HG02840 (cell line): ENCODE results near the gene ENTPD6.

Experiments
- ATAC-seq: cut with Tn5 transposase; IDR thresholded peaks from one replicate; pipeline ENCODE4 v1.9.1; 2021; ENCODE audit warnings: mild to moderate bottlenecking, moderate library complexity, moderate number of reproducible peaks; ENCODE audit not compliant: unreplicated experiment, low FRiP score

Gene ENTPD6

DNA sequence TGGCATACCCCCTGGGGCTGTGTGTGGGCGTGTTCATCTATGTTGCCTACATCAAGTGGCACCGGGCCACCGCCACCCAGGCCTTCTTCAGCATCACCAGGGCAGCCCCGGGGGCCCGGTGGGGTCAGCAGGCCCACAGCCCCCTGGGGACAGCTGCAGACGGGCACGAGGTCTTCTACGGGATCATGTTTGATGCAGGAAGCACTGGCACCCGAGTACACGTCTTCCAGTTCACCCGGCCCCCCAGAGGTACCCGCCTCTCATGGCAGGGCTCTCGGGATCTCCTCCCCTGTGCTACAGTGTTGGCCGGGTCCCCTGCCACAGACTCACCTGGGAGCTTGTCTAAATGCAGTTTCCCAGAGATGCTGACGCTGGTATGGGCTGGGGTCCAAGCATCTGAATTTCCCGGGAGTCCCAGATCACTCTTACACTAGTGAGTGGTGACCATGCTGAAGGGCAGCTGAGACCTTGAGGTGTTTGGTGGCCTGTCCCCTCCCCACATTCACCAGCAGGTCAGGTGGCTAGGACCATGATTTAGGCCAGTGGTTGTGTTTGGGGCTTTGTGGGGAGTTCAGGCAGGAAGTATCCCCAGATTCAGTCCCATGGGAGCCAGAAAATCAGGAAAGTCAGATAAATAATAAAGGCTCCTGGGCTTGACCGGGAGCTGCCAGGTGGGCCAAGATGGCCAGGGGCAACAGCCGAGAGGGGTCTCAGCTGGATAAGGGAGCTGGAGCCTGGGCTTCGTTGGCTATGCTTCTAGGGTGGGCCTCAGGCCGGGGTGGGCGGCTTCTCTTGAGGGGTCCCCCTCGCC, 11.8 kb downstream of the ENTPD6 start:
- no peak for ATAC-seq

- no peak for ATAC-seq
Measured at GRCh38 chr20:25207960-25208534, 12.5 kb downstream of the ENTPD6 start.

GRCh38 chr20:25209400-25209799, 13.9 kb downstream of the ENTPD6 start:
- no peak for ATAC-seq

DNA sequence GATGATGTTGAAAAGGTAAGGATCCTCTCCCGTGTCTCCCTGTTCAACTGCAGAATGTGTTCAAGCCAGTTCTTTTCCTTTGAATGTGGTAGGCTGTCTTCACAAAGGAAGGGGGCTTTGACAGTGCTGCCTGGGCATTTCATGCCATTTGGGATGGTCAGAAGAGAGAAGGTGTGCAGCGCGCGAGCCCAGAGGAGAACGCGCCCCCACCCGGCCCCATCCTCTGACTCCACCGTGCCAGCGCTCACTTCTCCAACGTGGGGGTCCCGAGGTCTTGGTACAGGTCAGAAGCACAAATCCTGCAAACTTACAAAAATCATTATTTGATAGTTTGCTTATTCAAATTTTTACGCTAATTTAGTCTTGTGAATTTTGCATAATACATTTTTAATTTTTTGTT, 14.4 kb downstream of the ENTPD6 start:
- no peak for ATAC-seq

- ATAC-seq: no peak
Measured at GRCh38 chr20:25211273-25211672, 15.8 kb downstream of the ENTPD6 start.

GRCh38 chr20:25212242-25212641, 16.7 kb downstream of the ENTPD6 start:
- ATAC-seq: no peak

- no peak for ATAC-seq
Measured at GRCh38 chr20:25213566-25214425, 18.3 kb downstream of the ENTPD6 start.

- no peak for ATAC-seq
Measured at GRCh38 chr20:25214426-25214790, 18.9 kb downstream of the ENTPD6 start.

GRCh38 chr20:25214819-25215218, 19.3 kb downstream of the ENTPD6 start:
- no peak for ATAC-seq

DNA sequence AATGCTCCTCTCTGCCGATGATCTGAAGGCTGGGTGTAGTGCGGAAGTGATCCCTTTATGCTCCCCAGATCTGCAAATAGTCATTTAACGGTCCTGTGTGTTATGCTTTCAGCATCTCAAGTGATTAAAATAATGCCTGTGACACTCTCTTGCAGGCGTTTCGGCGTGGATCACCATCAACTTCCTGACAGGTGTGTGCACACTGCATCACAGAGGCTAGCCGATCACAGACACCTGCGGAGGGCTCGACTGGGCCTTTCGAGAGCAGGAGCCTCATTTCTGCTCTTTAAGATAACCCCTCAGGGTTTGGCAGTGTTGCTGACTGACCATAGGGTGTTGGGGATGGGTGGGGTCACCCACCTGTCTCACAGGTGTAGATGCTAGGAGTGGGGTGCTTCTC, 20.0 kb downstream of the ENTPD6 start:
- no peak for ATAC-seq

- ATAC-seq: no peak
Measured at GRCh38 chr20:25216199-25216945, 20.9 kb downstream of the ENTPD6 start.

- no peak for ATAC-seq
Measured at GRCh38 chr20:25217161-25218108, 21.9 kb downstream of the ENTPD6 start.

DNA sequence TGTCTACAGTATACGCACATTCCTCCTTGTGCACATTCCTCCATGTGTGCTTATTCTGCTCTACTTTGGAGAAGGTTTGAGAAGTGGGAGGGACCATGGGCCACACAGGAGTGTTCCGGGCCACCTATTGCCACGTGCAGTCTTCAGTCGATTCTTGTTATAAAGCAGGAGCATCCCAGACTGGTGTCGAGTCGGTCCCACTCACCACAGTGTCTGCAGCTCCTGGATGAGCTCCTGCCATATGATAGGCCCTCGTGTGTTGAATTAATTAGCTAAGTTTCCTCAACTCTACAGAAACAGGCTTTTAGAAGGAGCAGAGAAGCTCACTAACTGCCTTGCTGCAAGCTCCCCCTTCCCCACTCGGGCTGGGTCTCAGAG, 22.6 kb downstream of the ENTPD6 start:
- ATAC-seq: no peak

DNA sequence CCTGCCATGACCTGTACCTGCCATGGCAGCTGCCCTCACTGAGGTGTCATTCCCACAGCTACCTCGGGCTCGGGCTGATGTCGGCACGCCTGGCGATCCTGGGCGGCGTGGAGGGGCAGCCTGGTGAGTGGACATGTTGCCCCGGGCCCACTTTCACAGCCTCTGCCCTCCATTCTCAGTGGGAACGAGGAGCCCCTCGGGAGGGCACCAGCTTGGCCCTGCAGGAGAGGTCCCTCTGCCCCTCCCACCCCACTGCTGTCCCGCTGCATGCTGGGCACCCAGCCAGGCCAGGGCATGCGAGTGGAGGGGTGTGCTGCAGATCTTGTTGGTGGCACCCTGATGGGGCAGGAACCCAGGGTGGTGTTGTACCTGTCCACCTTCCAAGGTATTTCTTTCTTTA, 23.0 kb downstream of the ENTPD6 start:
- no peak for ATAC-seq

DNA sequence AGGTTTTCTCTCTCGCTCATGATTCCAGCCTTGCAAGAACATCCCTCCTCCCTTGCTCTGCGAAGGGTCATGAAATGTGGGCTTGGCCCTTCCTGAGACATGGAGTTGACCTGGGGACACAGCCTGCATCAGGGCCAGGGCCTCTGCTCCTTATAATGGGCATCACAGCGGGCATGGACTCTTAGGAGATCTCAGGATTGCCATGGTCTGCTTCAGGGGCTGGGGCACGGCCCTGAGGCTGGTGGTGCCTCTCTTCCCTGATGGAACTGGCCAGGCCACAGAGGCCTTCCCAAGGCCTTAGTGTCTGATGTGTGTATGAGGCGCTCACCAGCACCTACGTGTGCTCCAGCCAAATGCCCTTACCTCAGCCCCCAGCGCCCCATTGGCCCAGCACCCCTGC, 23.9 kb downstream of the ENTPD6 start:
- ATAC-seq: no peak

GRCh38 chr20:25220021-25220730, 24.7 kb downstream of the ENTPD6 start:
- ATAC-seq: no peak

DNA sequence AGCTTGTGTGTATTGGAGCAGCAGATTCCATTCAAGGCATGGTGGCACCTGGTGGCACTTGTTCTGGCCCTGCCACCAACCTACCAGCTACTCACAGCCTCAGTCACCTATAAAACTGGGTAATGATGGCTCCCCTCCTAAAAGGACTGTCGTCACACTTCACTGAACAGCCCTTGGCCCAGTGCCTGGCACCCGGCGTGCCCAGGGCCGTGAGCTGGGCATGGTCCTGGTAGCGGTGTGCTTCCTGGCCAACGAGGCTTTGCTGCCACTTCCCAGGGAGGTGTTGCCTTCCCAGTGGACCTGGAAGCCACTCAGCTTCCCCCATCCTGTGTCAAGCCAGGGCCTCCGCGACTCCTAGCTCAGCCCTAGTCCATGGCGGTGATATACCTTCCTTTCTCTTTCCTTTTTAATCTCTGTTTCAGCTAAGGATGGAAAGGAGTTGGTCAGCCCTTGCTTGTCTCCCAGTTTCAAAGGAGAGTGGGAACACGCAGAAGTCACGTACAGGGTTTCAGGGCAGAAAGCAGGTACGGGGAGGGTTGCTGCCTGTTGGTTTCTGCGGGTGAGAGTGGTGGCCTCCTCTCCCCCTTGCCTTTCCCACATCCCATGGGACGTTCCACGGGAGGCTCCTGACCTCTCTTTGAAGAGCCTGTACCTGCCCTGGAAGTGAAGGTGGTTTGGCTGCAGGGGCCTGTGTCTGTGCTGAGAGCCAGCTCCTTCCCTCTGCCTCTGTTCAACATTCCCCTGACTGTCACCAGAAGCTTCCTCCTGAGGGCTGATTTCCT, 25.5 kb downstream of the ENTPD6 start:
- no peak for ATAC-seq
